Natural killer cell (primary cell): ENCODE measurements around the gene HTT-AS. TPM values are rescaled to one million over a fixed set of nuclear protein-coding genes. Genes with fewer than 3 reads are reported as not detected.

Experiments used
- ATAC-seq, 3 donors: fragments of 150-1000 bp in 2 of 3; fragments of 200-7000 bp in 1 of 3; cut with Tn5 transposase; 1 replicate in 1 of 3; 2 replicates in 2 of 3; pipeline ENCODE4 v1.10.0; 2021; ENCODE audit warnings: mild to moderate bottlenecking in 2 of 3, moderate library complexity in 2 of 3
- DNase-seq, 2 donors: peaks; one replicate each; pipeline versions ENCODE4 v3.0.0 to v3.0.0-alpha.2; 2013 to 2021; ENCODE audit warnings: mixed read lengths in 1 of 2
- H3K27ac ChIP-seq: one replicate; pipeline ENCODE4 v1.5.1; 2013; ENCODE audit warnings: mild to moderate bottlenecking, low read length
- H3K27me3 ChIP-seq: one replicate; pipeline ENCODE4 v1.6.1; 2013; ENCODE audit warnings: low read length; ENCODE audit not compliant: control insufficient read depth, insufficient read depth
- H3K36me3 ChIP-seq: one replicate; pipeline ENCODE4 v1.6.1; 2013; ENCODE audit warnings: low read length; ENCODE audit not compliant: control insufficient read depth, insufficient read depth
- H3K4me1 ChIP-seq: one replicate; pipeline ENCODE4 v1.6.1; 2013; ENCODE audit warnings: low read length; ENCODE audit not compliant: control insufficient read depth, insufficient read depth
- H3K4me3 ChIP-seq: one replicate; pipeline ENCODE4 v1.5.1; 2013; ENCODE audit warnings: low read length
- H3K9me3 ChIP-seq: one replicate; pipeline ENCODE4 v1.6.1; 2013; ENCODE audit warnings: low read length; ENCODE audit not compliant: control insufficient read depth, insufficient read depth
- H3K27ac Mint-ChIP-seq, 2 donors: one replicate each; pipeline ENCODE4 v1.8.0; 2022; ENCODE audit warnings: mild to moderate bottlenecking in 2 of 2, mixed read lengths in 2 of 2, moderate library complexity in 1 of 2
- H3K27me3 Mint-ChIP-seq, 2 donors: one replicate each; pipeline ENCODE4 v1.8.0; 2022; ENCODE audit warnings: low read depth in 2 of 2, mixed read lengths in 2 of 2
- H3K36me3 Mint-ChIP-seq: one replicate; pipeline ENCODE4 v1.8.0; 2022; ENCODE audit warnings: mixed read lengths
- H3K4me1 Mint-ChIP-seq, 2 donors: one replicate each; pipeline ENCODE4 v1.8.0; 2022; ENCODE audit warnings: mixed read lengths in 2 of 2
- H3K4me3 Mint-ChIP-seq: one replicate; pipeline ENCODE4 v1.8.0; 2022; ENCODE audit warnings: mild to moderate bottlenecking, moderate library complexity, mixed read lengths
- H3K9me3 Mint-ChIP-seq, 2 donors: one replicate each; pipeline ENCODE4 v1.8.0; 2022; ENCODE audit warnings: mixed read lengths in 2 of 2
- CTCF ChIP-seq: fragments of 200-600 bp; IDR thresholded peaks from one replicate; pipeline ENCODE4 v1.8.0; 2022; ENCODE audit warnings: antibody characterized with exemption
- WGBS: methylation state at CpG from one replicate; pipeline ENCODE4 v1.1.7; 2013; ENCODE audit warnings: missing lambda C conversion rate; ENCODE audit not compliant: insufficient coverage; 5-methylcytosine and 5-hydroxymethylcytosine counted together
- intact Hi-C: fragments of 100-400 bp; cut with micrococcal nuclease; formaldehyde crosslinking; loops from one replicate; pipeline ENCODE4 v1.14.2; 2022
- total RNA-seq, 4 donors: library from RNA; stranded (reverse); fragments of 120-200 nt in 1 of 4; gene quantifications; one replicate each; pipeline versions ENCODE4 v1.2.3 to v1.2.4, GENCODE V29; 2013 to 2022

Gene HTT-AS
- total RNA-seq, 3 donors from 2014 or later (not counting 1 experiment from before 2014, with no cell fraction given): not detected

GRCh38 chr4:3067473-3068001 is 6.8 kb downstream of the HTT-AS start:
- Histone ChIP-seq H3K9me3 (no peaks in the 10 kb centered on the region), H3K27me3 (no peaks in the 10 kb centered on the region), H3K4me1 (no peaks in the 10 kb centered on the region), H3K4me3 (no peak overlapping the region), H3K27ac (no peak overlapping the region), H3K36me3 (no peaks in the 10 kb centered on the region)
- H3K4me3 Mint-ChIP-seq: no peak overlapping the region
- no peak overlapping the region for H3K27ac Mint-ChIP-seq
- 93% methylated on average over 6 of the region's 6 CpGs for WGBS
- no peak for ATAC-seq
- intact Hi-C loops: no loop called here
- no peaks in the 10 kb centered on the region for H3K9me3 Mint-ChIP-seq
- no peak for TF ChIP-seq CTCF
- no peaks in the 10 kb centered on the region for H3K27me3 Mint-ChIP-seq
- H3K36me3 Mint-ChIP-seq: peaks cover 5% of the 10 kb centered on the region
- no peak for DNase-seq
- H3K4me1 Mint-ChIP-seq: no peaks in the 10 kb centered on the region

- no peaks in the 10 kb centered on the region for H3K9me3 ChIP-seq
- no peaks in the 10 kb centered on the region for H3K4me1 ChIP-seq
- no peaks in the 10 kb centered on the region for H3K36me3 ChIP-seq
- Mint-ChIP-seq H3K27ac (no peak overlapping the region), H3K27me3 (no peaks in the 10 kb centered on the region), H3K9me3 (no peaks in the 10 kb centered on the region), H3K4me3 (no peak overlapping the region), H3K36me3 (peaks cover 5% of the 10 kb centered on the region), H3K4me1 (no peaks in the 10 kb centered on the region)
- ATAC-seq (no peak), DNase-seq (no peak)
- intact Hi-C loops: no loop called here
- WGBS: 89% methylated on average over 5 of the region's 6 CpGs
- H3K4me3 ChIP-seq: no peak overlapping the region
- no peak for TF ChIP-seq CTCF
- no peak overlapping the region for H3K27ac ChIP-seq
- H3K27me3 ChIP-seq: no peaks in the 10 kb centered on the region
Measured at GRCh38 chr4:3066836-3067400, 7.4 kb downstream of the HTT-AS start.

- H3K9me3 ChIP-seq: no peaks in the 10 kb centered on the region
- WGBS: 91% methylated on average over 3 of the region's 3 CpGs
- no peaks in the 10 kb centered on the region for H3K9me3 Mint-ChIP-seq
- no peaks in the 10 kb centered on the region for H3K27me3 Mint-ChIP-seq
- no peaks in the 10 kb centered on the region for H3K27me3 ChIP-seq
- H3K4me1 ChIP-seq: no peaks in the 10 kb centered on the region
- no peak overlapping the region for H3K4me3 ChIP-seq
- no peak for TF ChIP-seq CTCF
- intact Hi-C loops: no loop called here
- no peak for DNase-seq
- ATAC-seq: no peak
- no peak overlapping the region for H3K27ac Mint-ChIP-seq
- H3K4me3 Mint-ChIP-seq: no peak overlapping the region
- H3K36me3 ChIP-seq: no peaks in the 10 kb centered on the region
- peaks cover 5% of the 10 kb centered on the region for H3K36me3 Mint-ChIP-seq
- H3K4me1 Mint-ChIP-seq: peaks cover 0 to 6% of the 10 kb centered on the region in 2 donors
- no peak overlapping the region for H3K27ac ChIP-seq
Measured at GRCh38 chr4:3065551-3065950, 8.8 kb downstream of the HTT-AS start.

- H3K4me1 ChIP-seq: peaks cover 6% of the 10 kb centered on the region
- H3K4me3 Mint-ChIP-seq: no peak overlapping the region
- no peaks in the 10 kb centered on the region for H3K27me3 ChIP-seq
- peaks cover 5% of the 10 kb centered on the region for H3K36me3 Mint-ChIP-seq
- no peak for TF ChIP-seq CTCF
- intact Hi-C loops: no loop called here
- 89% methylated on average over 12 of the region's 12 CpGs for WGBS
- no peak for DNase-seq
- H3K27ac ChIP-seq: no peak overlapping the region
- H3K9me3 ChIP-seq: no peaks in the 10 kb centered on the region
- no peak for ATAC-seq
- no peaks in the 10 kb centered on the region for H3K9me3 Mint-ChIP-seq
- no peak overlapping the region for H3K4me3 ChIP-seq
- H3K27me3 Mint-ChIP-seq: no peaks in the 10 kb centered on the region
- no peak overlapping the region for H3K27ac Mint-ChIP-seq
- no peaks in the 10 kb centered on the region for H3K36me3 ChIP-seq
- H3K4me1 Mint-ChIP-seq: peaks cover 11% of the 10 kb centered on the region in 2 donors
Measured at GRCh38 chr4:3062471-3062870, 11.9 kb downstream of the HTT-AS start.
